Cortex of kidney (tissue), 1 donor: Measurements from ENCODE around the gene SLC6A13.
"Not testable (repeated sequence)": the region's sequence is repeated elsewhere in the genome, so short reads cannot be mapped to it uniquely, and the experiment has no call there.

Experiments used
- DNase-seq: peaks from one replicate; lab custom pipeline; 2025; lab: John Stamatoyannopoulos, UW

The SLC6A13 gene

GRCh38 chr12:264269-264668, 1.6 kb upstream of the SLC6A13 start:
- no peak for DNase-seq

- no peak for DNase-seq
Measured at GRCh38 chr12:263574-263973, 938 bp upstream of the SLC6A13 start.

GRCh38 chr12:262113-262512, 523 bp downstream of the SLC6A13 start:
- DNase-seq = no peak

- DNase-seq = no peak
Measured at GRCh38 chr12:257521-258321, 4.9 kb downstream of the SLC6A13 start.

- no peak for DNase-seq
Measured at GRCh38 chr12:256958-257357, 5.7 kb downstream of the SLC6A13 start.

- DNase-seq = no peak
Measured at GRCh38 chr12:256225-256624, 6.4 kb downstream of the SLC6A13 start.

GRCh38 chr12:254912-255311, 7.7 kb downstream of the SLC6A13 start:
- no peak for DNase-seq

- DNase-seq = no peak
Measured at GRCh38 chr12:254039-254438, 8.6 kb downstream of the SLC6A13 start.

GRCh38 chr12:253116-253831, 9.4 kb downstream of the SLC6A13 start:
- no peak for DNase-seq

GRCh38 chr12:252636-253035, 10.0 kb downstream of the SLC6A13 start:
- DNase-seq = no peak

GRCh38 chr12:247271-247670, 15.4 kb downstream of the SLC6A13 start:
- DNase-seq = no peak

- DNase-seq = no peak
Measured at GRCh38 chr12:243381-243780, 19.3 kb downstream of the SLC6A13 start.

- no peak for DNase-seq
Measured at GRCh38 chr12:242496-242895, 20.1 kb downstream of the SLC6A13 start.

- DNase-seq = no peak
Measured at GRCh38 chr12:241266-241665, 21.4 kb downstream of the SLC6A13 start.

- DNase-seq = no peak
Measured at GRCh38 chr12:240566-240965, 22.1 kb downstream of the SLC6A13 start.

- DNase-seq = no peak
Measured at GRCh38 chr12:238736-239398, 23.8 kb downstream of the SLC6A13 start.

- no peak for DNase-seq
Measured at GRCh38 chr12:238116-238515, 24.5 kb downstream of the SLC6A13 start.

- no peak for DNase-seq
Measured at GRCh38 chr12:237026-237815, 25.4 kb downstream of the SLC6A13 start.

GRCh38 chr12:236445-236844, 26.2 kb downstream of the SLC6A13 start:
- DNase-seq = no peak

GRCh38 chr12:235967-236366, 26.7 kb downstream of the SLC6A13 start:
- not testable (repeated sequence) for DNase-seq

- no peak for DNase-seq
Measured at GRCh38 chr12:234891-235415, 27.7 kb downstream of the SLC6A13 start.

- DNase-seq = no peak
Measured at GRCh38 chr12:234019-234418, 28.6 kb downstream of the SLC6A13 start.
